HG03064 (cell line): ENCODE results near the gene EVL.
A peak's percentile ranks its signal among the peaks of the same experiment; 100 is the strongest.

Experiments
- ATAC-seq: cut with Tn5 transposase; IDR thresholded peaks from one replicate; pipeline ENCODE4 v1.9.1; 2021; ENCODE audit warnings: low read depth; ENCODE audit not compliant: unreplicated experiment

EVL gene

DNA sequence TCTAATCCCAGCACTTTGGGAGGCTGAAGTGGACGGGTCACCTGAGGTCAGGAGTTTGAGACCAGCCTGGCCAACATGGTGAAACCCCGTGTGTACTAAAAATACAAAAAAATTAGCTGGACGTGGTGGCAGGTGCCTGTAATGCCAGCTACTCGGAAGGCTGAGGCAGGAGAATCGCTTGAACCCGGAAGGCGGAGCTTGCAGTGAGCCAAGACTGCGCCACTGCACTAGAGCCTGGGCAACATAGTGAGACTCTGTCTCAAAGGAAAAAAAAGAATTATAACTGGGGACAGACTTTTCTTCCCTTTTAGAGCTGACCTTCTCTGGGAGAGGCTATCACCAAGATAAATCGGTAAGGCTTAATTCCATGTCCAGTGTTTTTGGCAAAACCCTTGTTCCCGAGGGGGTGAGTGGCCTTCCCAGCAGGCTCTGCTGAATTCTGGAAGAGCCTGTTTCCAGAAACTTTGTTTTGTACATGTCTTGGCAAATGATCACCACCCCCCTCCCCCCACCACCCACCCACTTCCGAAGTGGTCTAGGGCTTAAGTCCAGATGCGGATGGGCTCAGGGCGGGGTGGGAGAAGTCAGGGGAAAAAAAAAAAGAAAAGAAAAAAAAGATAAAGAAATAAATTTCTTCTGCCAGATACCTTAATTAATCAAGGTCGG lies 126.5 kb downstream of the EVL start:
- ATAC-seq = no peak

DNA sequence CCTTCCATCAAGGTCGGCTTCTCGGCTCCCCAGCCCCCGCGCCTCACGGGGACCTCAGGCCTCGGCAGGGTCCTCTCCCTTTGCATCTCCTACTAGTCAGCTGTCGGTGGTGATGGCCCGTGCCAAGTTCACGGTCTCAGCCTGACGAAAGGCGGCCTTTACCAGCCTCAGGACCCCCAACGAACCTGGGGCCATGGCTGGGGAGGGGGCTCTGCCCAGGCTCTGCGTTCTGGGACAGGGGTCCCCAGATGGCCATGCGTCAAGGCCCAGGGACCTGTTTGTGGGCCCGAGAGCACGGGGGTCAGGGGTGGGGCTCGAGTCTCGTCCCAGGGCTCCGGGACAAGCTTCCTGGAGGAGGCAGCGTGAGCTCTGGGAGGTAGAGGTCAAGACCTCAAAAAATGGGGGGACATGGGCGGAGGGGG lies 127.0 kb downstream of the EVL start:
- ATAC-seq = no peak

DNA sequence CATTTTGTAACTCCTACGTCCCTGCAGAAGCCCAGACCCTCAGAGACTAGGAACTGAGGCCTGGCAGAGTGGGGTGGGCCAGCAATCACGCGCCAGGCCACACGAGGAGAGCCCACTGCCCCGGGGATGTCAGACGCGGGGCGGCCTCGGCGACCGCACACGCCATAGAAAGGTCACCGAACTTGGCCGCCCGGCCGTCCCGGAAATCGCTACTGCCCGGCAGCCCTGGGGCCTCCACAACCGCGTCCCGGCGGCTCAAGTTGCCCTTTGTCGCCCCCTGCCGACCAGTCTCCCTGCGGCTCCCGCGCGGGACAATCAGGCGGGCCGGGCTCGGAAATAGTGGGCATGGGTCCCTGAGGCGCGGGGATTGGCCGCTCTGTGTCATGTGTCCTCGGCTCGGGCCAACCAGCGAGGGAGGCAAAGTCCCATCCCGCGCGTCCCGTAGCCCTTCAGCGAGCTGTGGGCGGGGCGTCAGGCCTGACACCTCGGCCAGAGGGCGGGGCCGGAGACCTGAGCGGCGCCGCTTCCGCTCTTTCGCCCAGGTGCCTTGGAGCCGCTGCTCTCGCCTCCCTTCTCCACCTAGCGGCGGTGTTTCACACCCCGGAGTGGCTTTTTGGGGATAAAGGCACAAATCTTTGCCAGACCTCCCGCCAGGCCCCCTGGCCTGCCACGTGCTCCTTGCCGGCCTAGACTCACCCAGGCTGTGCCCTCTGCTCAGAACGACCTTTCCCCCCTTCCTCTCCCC lies 127.6 kb downstream of the EVL start:
- peak; percentile 99 for ATAC-seq
